Immature natural killer cell (primary cell): ENCODE measurements around the gene CDH19. TPM values are rescaled to one million over a fixed set of nuclear protein-coding genes. Genes with fewer than 3 reads are reported as not detected.

Source experiments
- DNase-seq, 3 donors: peaks; one replicate each; pipeline ENCODE4 v3.0.0; 2022; ENCODE audit warnings: mixed read lengths in 1 of 3
- H3K27ac Mint-ChIP-seq, 6 donors: one replicate each; pipeline ENCODE4 v1.8.0; 2020; ENCODE audit warnings: mixed read lengths in 6 of 6, mild to moderate bottlenecking in 5 of 6, inconsistent platforms in 4 of 6, moderate library complexity in 3 of 6
- H3K27me3 Mint-ChIP-seq, 3 donors: one replicate each; pipeline ENCODE4 v1.8.0; 2020 to 2021; ENCODE audit warnings: low read depth in 3 of 3, mild to moderate bottlenecking in 3 of 3, mixed read lengths in 3 of 3, moderate library complexity in 3 of 3, inconsistent platforms in 1 of 3
- H3K36me3 Mint-ChIP-seq, 3 donors: one replicate each; pipeline ENCODE4 v1.8.0; 2020; ENCODE audit warnings: mixed read lengths in 3 of 3, inconsistent platforms in 2 of 3, mild to moderate bottlenecking in 2 of 3
- H3K4me1 Mint-ChIP-seq, 2 donors: one replicate each; pipeline ENCODE4 v1.8.0; 2020; ENCODE audit warnings: inconsistent platforms in 2 of 2, mild to moderate bottlenecking in 2 of 2, mixed read lengths in 2 of 2, moderate library complexity in 1 of 2
- H3K4me3 Mint-ChIP-seq, 5 donors: one replicate each; pipeline ENCODE4 v1.8.0; 2020; ENCODE audit warnings: mild to moderate bottlenecking in 5 of 5, mixed read lengths in 5 of 5, inconsistent platforms in 3 of 5, moderate library complexity in 3 of 5
- H3K9me3 Mint-ChIP-seq, 6 donors: one replicate each; pipeline ENCODE4 v1.8.0; 2020; ENCODE audit warnings: mild to moderate bottlenecking in 6 of 6, mixed read lengths in 6 of 6, inconsistent platforms in 4 of 6, moderate library complexity in 3 of 6
- polyA plus RNA-seq, 3 donors: library from polyadenylated mRNA; unstranded; fragments of 300-500 nt; fragmentation: Illumina TruSeq; gene quantifications; one replicate each; pipeline ENCODE4 v1.2.3, GENCODE V29; 2021

Gene CDH19
- not detected for polyA plus RNA-seq

- no peak within 1 kb of the TSS for H3K4me3 Mint-ChIP-seq
- peaks cover 0 to 2% (median 0%) of the 10 kb centered on the region in 3 donors for H3K27me3 Mint-ChIP-seq
- no peak for DNase-seq
- H3K9me3 Mint-ChIP-seq, result peaks cover 0 to 17% (median 8%) of the 10 kb centered on the region in 6 donors
- H3K4me1 Mint-ChIP-seq, result no peaks in the 10 kb centered on the region
- no peaks in the 10 kb centered on the region for H3K36me3 Mint-ChIP-seq
- no peak within 1 kb of the TSS for H3K27ac Mint-ChIP-seq
Measured at GRCh38 chr18:66603941-66604627, at the start of gene CDH19. TSS of gene CDH19 (minus strand) at chr18:66604090. CDS start at chr18:66572204, 31,886 bp downstream.

GRCh38 chr18:66647671-66648070 lies 43.8 kb upstream of the CDH19 start:
- no peak for DNase-seq
- Mint-ChIP-seq H3K9me3 (peaks cover 3 to 50% (median 24%) of the 10 kb centered on the region in 6 donors), H3K27me3 (peaks cover 0 to 2% (median 0%) of the 10 kb centered on the region in 3 donors), H3K27ac (no peak overlapping the region), H3K4me3 (no peak overlapping the region), H3K36me3 (peaks cover 0 to 3% (median 3%) of the 10 kb centered on the region in 3 donors), H3K4me1 (no peaks in the 10 kb centered on the region)

- H3K4me3 Mint-ChIP-seq, result no peak overlapping the region
- H3K4me1 Mint-ChIP-seq, result no peaks in the 10 kb centered on the region
- H3K27ac Mint-ChIP-seq, result no peak overlapping the region
- peaks cover 0 to 3% (median 3%) of the 10 kb centered on the region in 3 donors for H3K36me3 Mint-ChIP-seq
- no peak for DNase-seq
- H3K9me3 Mint-ChIP-seq, result peaks cover 6 to 43% (median 19%) of the 10 kb centered on the region in 6 donors
- peaks cover 0 to 2% (median 0%) of the 10 kb centered on the region in 3 donors for H3K27me3 Mint-ChIP-seq
Measured at GRCh38 chr18:66646609-66647008, 42.7 kb upstream of the CDH19 start.

GRCh38 chr18:66645983-66646382 lies 42.1 kb upstream of the CDH19 start:
- peaks cover 0 to 2% (median 0%) of the 10 kb centered on the region in 3 donors for H3K27me3 Mint-ChIP-seq
- H3K9me3 Mint-ChIP-seq, result peaks cover 6 to 46% (median 20%) of the 10 kb centered on the region in 6 donors
- peaks cover 0 to 3% (median 3%) of the 10 kb centered on the region in 3 donors for H3K36me3 Mint-ChIP-seq
- DNase-seq, result no peak
- no peak overlapping the region for H3K4me3 Mint-ChIP-seq
- H3K4me1 Mint-ChIP-seq, result no peaks in the 10 kb centered on the region
- H3K27ac Mint-ChIP-seq, result no peak overlapping the region

GRCh38 chr18:66641056-66641455 lies 37.2 kb upstream of the CDH19 start:
- no peaks in the 10 kb centered on the region for H3K4me1 Mint-ChIP-seq
- peaks cover 0 to 8% (median 3%) of the 10 kb centered on the region in 3 donors for H3K36me3 Mint-ChIP-seq
- H3K27me3 Mint-ChIP-seq, result peaks cover 0 to 4% (median 0%) of the 10 kb centered on the region in 3 donors
- peaks cover 8 to 49% (median 21%) of the 10 kb centered on the region in 6 donors for H3K9me3 Mint-ChIP-seq
- no peak overlapping the region for H3K4me3 Mint-ChIP-seq
- DNase-seq, result no peak
- H3K27ac Mint-ChIP-seq, result no peak overlapping the region

- DNase-seq, result no peak
- Mint-ChIP-seq H3K4me3 (no peak overlapping the region), H3K4me1 (no peaks in the 10 kb centered on the region), H3K27me3 (peaks cover 0 to 4% (median 0%) of the 10 kb centered on the region in 3 donors), H3K9me3 (peaks cover 8 to 53% (median 22%) of the 10 kb centered on the region in 6 donors), H3K27ac (no peak overlapping the region), H3K36me3 (peaks cover 0 to 8% (median 3%) of the 10 kb centered on the region in 3 donors)
Measured at GRCh38 chr18:66640431-66640830, 36.5 kb upstream of the CDH19 start.

- peaks cover 0 to 2% (median 0%) of the 10 kb centered on the region in 3 donors for H3K27me3 Mint-ChIP-seq
- peaks cover 0 to 8% (median 0%) of the 10 kb centered on the region in 3 donors for H3K36me3 Mint-ChIP-seq
- no peaks in the 10 kb centered on the region for H3K4me1 Mint-ChIP-seq
- H3K4me3 Mint-ChIP-seq, result no peak overlapping the region
- H3K9me3 Mint-ChIP-seq, result peaks cover 8 to 60% (median 17%) of the 10 kb centered on the region in 6 donors
- DNase-seq, result no peak
- H3K27ac Mint-ChIP-seq, result no peak overlapping the region
Measured at GRCh38 chr18:66638856-66639629, 35.2 kb upstream of the CDH19 start.

GRCh38 chr18:66635342-66635741 lies 31.5 kb upstream of the CDH19 start:
- H3K36me3 Mint-ChIP-seq, result peaks cover 0 to 5% (median 0%) of the 10 kb centered on the region in 3 donors
- H3K27me3 Mint-ChIP-seq, result peaks cover 0 to 1% (median 0%) of the 10 kb centered on the region in 3 donors
- H3K4me1 Mint-ChIP-seq, result no peaks in the 10 kb centered on the region
- H3K9me3 Mint-ChIP-seq, result peaks cover 11 to 72% (median 21%) of the 10 kb centered on the region in 6 donors
- no peak overlapping the region for H3K27ac Mint-ChIP-seq
- no peak overlapping the region for H3K4me3 Mint-ChIP-seq
- no peak for DNase-seq

- DNase-seq, result no peak
- Mint-ChIP-seq H3K4me1 (no peaks in the 10 kb centered on the region), H3K27me3 (no peaks in the 10 kb centered on the region), H3K9me3 (peaks cover 6 to 72% (median 24%) of the 10 kb centered on the region in 6 donors), H3K27ac (no peak overlapping the region), H3K4me3 (no peak overlapping the region), H3K36me3 (peaks cover 0 to 14% (median 0%) of the 10 kb centered on the region in 3 donors)
Measured at GRCh38 chr18:66632756-66633155, 28.9 kb upstream of the CDH19 start.

- Mint-ChIP-seq H3K27ac (no peak overlapping the region), H3K4me3 (no peak overlapping the region), H3K27me3 (no peaks in the 10 kb centered on the region), H3K4me1 (no peaks in the 10 kb centered on the region), H3K9me3 (peaks cover 6 to 70% (median 27%) of the 10 kb centered on the region in 6 donors), H3K36me3 (peaks cover 0 to 10% (median 0%) of the 10 kb centered on the region in 3 donors)
- no peak for DNase-seq
Measured at GRCh38 chr18:66630831-66631230, 26.9 kb upstream of the CDH19 start.

- H3K27ac Mint-ChIP-seq, result no peak overlapping the region
- DNase-seq, result no peak
- H3K4me3 Mint-ChIP-seq, result no peak overlapping the region
- no peaks in the 10 kb centered on the region for H3K4me1 Mint-ChIP-seq
- H3K36me3 Mint-ChIP-seq, result peaks cover 0 to 4% (median 0%) of the 10 kb centered on the region in 3 donors
- peaks cover 7 to 63% (median 28%) of the 10 kb centered on the region in 6 donors for H3K9me3 Mint-ChIP-seq
- no peaks in the 10 kb centered on the region for H3K27me3 Mint-ChIP-seq
Measured at GRCh38 chr18:66623821-66624220, 19.9 kb upstream of the CDH19 start.

GRCh38 chr18:66621816-66622576 lies 18.1 kb upstream of the CDH19 start:
- Mint-ChIP-seq H3K9me3 (peaks cover 7 to 57% (median 25%) of the 10 kb centered on the region in 6 donors), H3K36me3 (no peaks in the 10 kb centered on the region), H3K27ac (no peak overlapping the region), H3K4me1 (no peaks in the 10 kb centered on the region), H3K4me3 (no peak overlapping the region), H3K27me3 (no peaks in the 10 kb centered on the region)
- no peak for DNase-seq

GRCh38 chr18:66616523-66616983 lies 12.7 kb upstream of the CDH19 start:
- Mint-ChIP-seq H3K4me1 (no peaks in the 10 kb centered on the region), H3K36me3 (no peaks in the 10 kb centered on the region), H3K4me3 (no peak overlapping the region), H3K27ac (no peak overlapping the region), H3K9me3 (peaks cover 0 to 24% (median 12%) of the 10 kb centered on the region in 6 donors), H3K27me3 (no peaks in the 10 kb centered on the region)
- DNase-seq, result no peak
